ENCODE measurements around the gene MACROD2. TPM values are rescaled to one million over a fixed set of nuclear protein-coding genes. Genes with fewer than 3 reads are reported as not detected.

The MACROD2 gene
- total and polyA plus RNA-seq, 2 experiments from 2014 or later = 2.8 to 4.3 TPM

DNA sequence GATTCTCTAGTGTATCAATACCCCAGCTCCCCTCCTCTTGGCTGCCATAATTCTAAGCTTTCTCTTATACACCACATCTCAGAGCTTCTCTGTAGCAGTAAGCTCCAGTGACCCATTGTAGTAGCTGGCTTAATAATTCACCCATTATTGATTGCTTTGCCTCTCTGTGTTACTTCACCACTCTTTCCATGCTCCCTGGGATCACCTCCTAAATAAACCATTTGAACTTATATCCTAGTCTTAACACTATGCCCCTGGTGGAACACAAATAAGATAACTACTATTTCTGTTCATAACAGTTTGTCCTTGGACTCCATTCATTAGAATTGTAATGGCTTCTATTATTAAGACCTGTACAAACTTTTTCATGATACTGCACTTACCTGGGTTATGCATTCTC is 1819.0 kb downstream of the MACROD2 start (continued):
- TF ChIP-seq, protein P1, sequence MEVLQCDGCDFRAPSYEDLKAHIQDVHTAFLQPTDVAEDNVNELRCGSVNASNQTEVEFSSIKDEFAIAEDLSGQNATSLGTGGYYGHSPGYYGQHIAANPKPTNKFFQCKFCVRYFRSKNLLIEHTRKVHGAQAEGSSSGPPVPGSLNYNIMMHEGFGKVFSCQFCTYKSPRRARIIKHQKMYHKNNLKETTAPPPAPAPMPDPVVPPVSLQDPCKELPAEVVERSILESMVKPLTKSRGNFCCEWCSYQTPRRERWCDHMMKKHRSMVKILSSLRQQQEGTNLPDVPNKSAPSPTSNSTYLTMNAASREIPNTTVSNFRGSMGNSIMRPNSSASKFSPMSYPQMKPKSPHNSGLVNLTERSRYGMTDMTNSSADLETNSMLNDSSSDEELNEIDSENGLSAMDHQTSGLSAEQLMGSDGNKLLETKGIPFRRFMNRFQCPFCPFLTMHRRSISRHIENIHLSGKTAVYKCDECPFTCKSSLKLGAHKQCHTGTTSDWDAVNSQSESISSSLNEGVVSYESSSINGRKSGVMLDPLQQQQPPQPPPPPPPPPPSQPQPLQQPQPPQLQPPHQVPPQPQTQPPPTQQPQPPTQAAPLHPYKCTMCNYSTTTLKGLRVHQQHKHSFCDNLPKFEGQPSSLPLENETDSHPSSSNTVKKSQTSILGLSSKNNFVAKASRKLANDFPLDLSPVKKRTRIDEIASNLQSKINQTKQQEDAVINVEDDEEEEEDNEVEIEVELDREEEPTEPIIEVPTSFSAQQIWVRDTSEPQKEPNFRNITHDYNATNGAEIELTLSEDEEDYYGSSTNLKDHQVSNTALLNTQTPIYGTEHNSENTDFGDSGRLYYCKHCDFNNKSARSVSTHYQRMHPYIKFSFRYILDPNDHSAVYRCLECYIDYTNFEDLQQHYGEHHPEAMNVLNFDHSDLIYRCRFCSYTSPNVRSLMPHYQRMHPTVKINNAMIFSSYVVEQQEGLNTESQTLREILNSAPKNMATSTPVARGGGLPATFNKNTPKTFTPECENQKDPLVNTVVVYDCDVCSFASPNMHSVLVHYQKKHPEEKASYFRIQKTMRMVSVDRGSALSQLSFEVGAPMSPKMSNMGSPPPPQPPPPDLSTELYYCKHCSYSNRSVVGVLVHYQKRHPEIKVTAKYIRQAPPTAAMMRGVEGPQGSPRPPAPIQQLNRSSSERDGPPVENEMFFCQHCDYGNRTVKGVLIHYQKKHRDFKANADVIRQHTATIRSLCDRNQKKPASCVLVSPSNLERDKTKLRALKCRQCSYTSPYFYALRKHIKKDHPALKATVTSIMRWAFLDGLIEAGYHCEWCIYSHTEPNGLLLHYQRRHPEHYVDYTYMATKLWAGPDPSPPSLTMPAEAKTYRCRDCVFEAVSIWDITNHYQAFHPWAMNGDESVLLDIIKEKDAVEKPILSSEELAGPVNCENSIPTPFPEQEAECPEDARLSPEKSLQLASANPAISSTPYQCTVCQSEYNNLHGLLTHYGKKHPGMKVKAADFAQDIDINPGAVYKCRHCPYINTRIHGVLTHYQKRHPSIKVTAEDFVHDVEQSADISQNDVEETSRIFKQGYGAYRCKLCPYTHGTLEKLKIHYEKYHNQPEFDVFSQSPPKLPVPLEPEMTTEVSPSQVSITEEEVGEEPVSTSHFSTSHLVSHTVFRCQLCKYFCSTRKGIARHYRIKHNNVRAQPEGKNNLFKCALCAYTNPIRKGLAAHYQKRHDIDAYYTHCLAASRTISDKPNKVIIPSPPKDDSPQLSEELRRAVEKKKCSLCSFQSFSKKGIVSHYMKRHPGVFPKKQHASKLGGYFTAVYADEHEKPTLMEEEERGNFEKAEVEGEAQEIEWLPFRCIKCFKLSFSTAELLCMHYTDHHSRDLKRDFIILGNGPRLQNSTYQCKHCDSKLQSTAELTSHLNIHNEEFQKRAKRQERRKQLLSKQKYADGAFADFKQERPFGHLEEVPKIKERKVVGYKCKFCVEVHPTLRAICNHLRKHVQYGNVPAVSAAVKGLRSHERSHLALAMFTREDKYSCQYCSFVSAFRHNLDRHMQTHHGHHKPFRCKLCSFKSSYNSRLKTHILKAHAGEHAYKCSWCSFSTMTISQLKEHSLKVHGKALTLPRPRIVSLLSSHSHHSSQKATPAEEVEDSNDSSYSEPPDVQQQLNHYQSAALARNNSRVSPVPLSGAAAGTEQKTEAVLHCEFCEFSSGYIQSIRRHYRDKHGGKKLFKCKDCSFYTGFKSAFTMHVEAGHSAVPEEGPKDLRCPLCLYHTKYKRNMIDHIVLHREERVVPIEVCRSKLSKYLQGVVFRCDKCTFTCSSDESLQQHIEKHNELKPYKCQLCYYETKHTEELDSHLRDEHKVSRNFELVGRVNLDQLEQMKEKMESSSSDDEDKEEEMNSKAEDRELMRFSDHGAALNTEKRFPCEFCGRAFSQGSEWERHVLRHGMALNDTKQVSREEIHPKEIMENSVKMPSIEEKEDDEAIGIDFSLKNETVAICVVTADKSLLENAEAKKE (CRISPR knock-in tag; IDR thresholded peaks at IDR 0.05) = no peak
- no peak for TF ChIP-seq ZNF114 (CRISPR knock-in tag; IDR thresholded peaks at IDR 0.05)

DNA sequence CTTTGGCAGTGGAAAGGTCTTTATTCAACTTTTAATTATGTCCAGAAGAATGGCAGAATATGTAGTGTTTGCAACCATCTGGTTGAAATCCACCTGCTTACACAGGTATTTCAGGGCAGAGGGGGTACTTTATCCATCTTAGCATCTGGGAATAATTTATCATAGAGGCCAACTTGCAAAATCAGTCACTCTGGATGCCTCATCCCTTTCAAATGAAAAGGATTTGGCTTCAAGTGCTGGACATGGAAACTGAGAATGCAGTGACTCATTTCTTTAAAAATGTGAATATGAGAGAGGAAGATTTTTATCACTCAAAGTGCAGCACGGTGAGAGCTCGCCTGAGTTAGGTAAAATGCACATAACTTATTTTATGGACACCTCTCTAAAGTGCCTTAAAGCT is 1819.6 kb downstream of the MACROD2 start:
- H3F3A ChIP-seq (replicated peaks; ENCODE audit: low read depth) = no peaks in the 10 kb centered on the region
- TF ChIP-seq NANOG (IDR thresholded peaks at IDR 0.05; ENCODE audit: borderline replicate concordance) (no peak), EZH2 (IDR thresholded peaks at IDR 0.05; ENCODE audit: low read depth, unreplicated experiment) (no peak), ZNF331 (CRISPR knock-in tag; IDR thresholded peaks at IDR 0.05; ENCODE audit: low read depth) (no peak)
- TF ChIP-seq, protein P2, sequence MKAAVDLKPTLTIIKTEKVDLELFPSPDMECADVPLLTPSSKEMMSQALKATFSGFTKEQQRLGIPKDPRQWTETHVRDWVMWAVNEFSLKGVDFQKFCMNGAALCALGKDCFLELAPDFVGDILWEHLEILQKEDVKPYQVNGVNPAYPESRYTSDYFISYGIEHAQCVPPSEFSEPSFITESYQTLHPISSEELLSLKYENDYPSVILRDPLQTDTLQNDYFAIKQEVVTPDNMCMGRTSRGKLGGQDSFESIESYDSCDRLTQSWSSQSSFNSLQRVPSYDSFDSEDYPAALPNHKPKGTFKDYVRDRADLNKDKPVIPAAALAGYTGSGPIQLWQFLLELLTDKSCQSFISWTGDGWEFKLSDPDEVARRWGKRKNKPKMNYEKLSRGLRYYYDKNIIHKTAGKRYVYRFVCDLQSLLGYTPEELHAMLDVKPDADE (IDR thresholded peaks at IDR 0.05) = no peak
- peaks cover 7% of the 10 kb centered on the region for H3K9me2 ChIP-seq (ENCODE audit: insufficient read depth)
- H3K4me2 ChIP-seq = no peak overlapping the region
- ATAC-seq (no peak), DNase-seq (ENCODE audit: low spot score) (no peak)
- no peaks in the 10 kb centered on the region for H3K36me3 ChIP-seq (ENCODE audit: insufficient read depth)
- Mint-ChIP-seq H3K4me1 (peaks cover 8% of the 10 kb centered on the region), H3K36me3 (ENCODE audit: low read depth) (no peaks in the 10 kb centered on the region), H3K4me3 (no peak overlapping the region), H3K27ac (no peak overlapping the region), H3K9me3 (no peaks in the 10 kb centered on the region), H3K27me3 (ENCODE audit: insufficient read depth, low read depth, poor library complexity) (no peaks in the 10 kb centered on the region)
- H3K4me3 ChIP-seq = no peak overlapping the region
- no peak overlapping the region for H2AFZ ChIP-seq
- H3K27me3 ChIP-seq (ENCODE audit: insufficient read depth) = no peaks in the 10 kb centered on the region
- no peaks in the 10 kb centered on the region for H3K79me2 ChIP-seq (replicated peaks; ENCODE audit: insufficient read depth)
- H4K20me1 ChIP-seq (replicated peaks; ENCODE audit: insufficient read depth) = no peaks in the 10 kb centered on the region
- H3K4me1 ChIP-seq (ENCODE audit: insufficient read depth) = peaks cover 5% of the 10 kb centered on the region; the same call in 1 of the 2 replicates
- no peak overlapping the region for H3K27ac ChIP-seq (ENCODE audit: low read depth)

All from GM23338 (cell line).